ENCODE results near the gene COL27A1. TPM values are rescaled to one million over a fixed set of nuclear protein-coding genes. Genes with fewer than 3 reads are reported as not detected.

The COL27A1 gene
- total and polyA plus RNA-seq, 9 of the 15 experiments (the other 6 are each of a cell fraction or from before 2014, with no cell fraction given) = 0.07 TPM; not detected in 8

- TF ChIP-seq E2F6 (IDR thresholded peaks at IDR 0.05; ENCODE audit: borderline replicate concordance in 1 of 2, extremely low read depth in 1 of 2, insufficient read depth in 1 of 2, insufficient read length in 1 of 2, low read depth in 1 of 2, low read length in 1 of 2, poor library complexity in 1 of 2, severe bottlenecking in 1 of 2) (no peak), TSHZ1 (CRISPR knock-in tag; IDR thresholded peaks at IDR 0.05) (no peak)
Measured at GRCh38 chr9:114124138-114124537, 31.2 kb upstream of the COL27A1 start (continued).

- no peak overlapping the region for H2AFZ ChIP-seq (ENCODE audit: low read depth, low read length)
- no peak for TF ChIP-seq HEY1 (CRISPR knock-in tag; IDR thresholded peaks at IDR 0.05; ENCODE audit: borderline replicate concordance)
- TF ChIP-seq XRCC5 (IDR thresholded peaks at IDR 0.05; ENCODE audit: low read depth, low read length) = no peak
- no peak for TF ChIP-seq ZNF57 (CRISPR knock-in tag; IDR thresholded peaks at IDR 0.05)
- no peak for TF ChIP-seq TBP (optimal IDR thresholded peaks at IDR 0.05; ENCODE audit: low read depth, low read length)
- no peak for TF ChIP-seq ZEB2 (IDR thresholded peaks at IDR 0.05)
- TF ChIP-seq HDAC2 (IDR thresholded peaks at IDR 0.05) = no peak
- H3K9ac ChIP-seq (ENCODE audit: insufficient read depth in 1 of 2, low read depth in 2 of 2, low read length in 2 of 2) = no peak overlapping the region
- H3K4me3 ChIP-seq = no peak overlapping the region
- no peak overlapping the region for H3K4me2 ChIP-seq (ENCODE audit: insufficient read depth, low read length)
- no peak for FAIRE-seq
- H3K4me1 ChIP-seq (replicated peaks in 1 of 2; ENCODE audit: control insufficient read depth in 2 of 2, insufficient read depth in 2 of 2, low read length in 2 of 2) = no peaks in the 10 kb centered on the region
- H3K27ac ChIP-seq (ENCODE audit: extremely low read depth, low read depth, low read length) = no peak overlapping the region
- ATAC-seq = no peak
- intact Hi-C loops (cut with micrococcal nuclease) (no loop called here), in situ Hi-C loops (cut with MboI) (no loop called here)
- POLR2A ChIA-PET = interaction anchor here (0.5 to 1.5 kb wide), 3 partner anchors 16 to 390 kb away, joined by 3 to 5 read pairs (median 3); no protein-coding TSS in a partner anchor
- BruUV-seq (replicated peaks) = no TSS peak
- no peaks in the 10 kb centered on the region for H3K9me1 ChIP-seq (ENCODE audit: control insufficient read depth, insufficient read depth, low read length)
- DNase-seq (ENCODE audit: extremely low read depth in 1 of 4, low spot score in 3 of 4) = no peak
- no peaks in the 10 kb centered on the region for H3K36me3 ChIP-seq (ENCODE audit: control insufficient read depth, insufficient read depth, low read length)
- no peaks in the 10 kb centered on the region for H4K20me1 ChIP-seq (replicated peaks; ENCODE audit: control insufficient read depth, insufficient read depth, low read length)
- H3K79me2 ChIP-seq (ENCODE audit: control insufficient read depth, insufficient read depth, low read length) = no peaks in the 10 kb centered on the region
- CTCF ChIA-PET (ENCODE audit: low intra/inter-chr PET ratio) = no interaction called here
- peaks cover 0 to 19% of the 10 kb centered on the region in 2 experiments; a peak in 4 of 5 replicates for H3K27me3 ChIP-seq (ENCODE audit: control insufficient read depth in 2 of 2, insufficient read depth in 2 of 2, low read length in 2 of 2)
- WGBS (ENCODE audit: insufficient coverage, low coverage, missing lambda C conversion rate) = under 1% methylated on average over 13 of the region's 13 CpGs
- H3K9me3 ChIP-seq (replicated peaks; ENCODE audit: control insufficient read depth, insufficient read depth, low read depth, low read length) = no peaks in the 10 kb centered on the region
Measured at GRCh38 chr9:114124666-114125475, 30.5 kb upstream of the COL27A1 start.

Data from K562 (cell line).